ENCODE data around the gene TEKTIP1.
"Not testable (repeated sequence)": the region's sequence is repeated elsewhere in the genome, so short reads cannot be mapped to it uniquely, and the experiment has no call there.

TEKTIP1 gene

DNA sequence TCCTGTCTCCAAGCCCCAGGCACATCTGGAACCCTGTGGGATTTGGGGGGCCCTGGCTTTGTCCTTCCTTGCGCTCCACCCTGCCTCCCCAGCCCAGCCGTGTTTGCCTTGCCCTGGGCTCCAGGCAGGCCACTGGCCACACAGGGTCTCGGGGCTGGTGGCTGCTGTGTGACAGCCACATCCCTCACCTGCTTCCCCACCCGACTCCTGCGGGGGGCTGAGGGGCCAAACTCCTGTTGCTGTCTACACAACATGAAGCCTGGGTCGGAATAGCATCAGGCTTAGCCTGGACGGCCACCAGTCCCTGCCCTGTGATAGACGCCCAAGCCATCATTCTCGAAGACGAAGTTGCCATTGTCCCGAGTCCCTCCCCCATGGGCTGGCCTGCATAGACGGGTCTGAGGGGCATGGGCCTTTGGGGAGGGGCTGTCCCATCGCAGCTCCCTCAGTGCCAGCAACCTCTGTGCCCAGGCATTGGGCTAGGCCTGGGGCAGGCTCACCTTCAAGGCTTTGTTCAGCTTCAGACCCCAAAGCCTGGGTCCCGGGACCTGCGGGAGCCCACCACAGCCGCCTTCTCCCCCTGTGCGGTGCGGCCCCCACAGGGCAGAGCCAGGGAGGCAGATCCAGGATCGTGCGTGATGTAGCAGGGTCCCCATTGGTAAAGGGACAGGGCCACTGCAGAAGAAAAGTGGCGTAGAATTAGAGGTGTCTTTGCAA lies 15.5 kb upstream of the TEKTIP1 start:
- no peak for DNase-seq (ENCODE audit: low read depth in 2 of 2)

DNA sequence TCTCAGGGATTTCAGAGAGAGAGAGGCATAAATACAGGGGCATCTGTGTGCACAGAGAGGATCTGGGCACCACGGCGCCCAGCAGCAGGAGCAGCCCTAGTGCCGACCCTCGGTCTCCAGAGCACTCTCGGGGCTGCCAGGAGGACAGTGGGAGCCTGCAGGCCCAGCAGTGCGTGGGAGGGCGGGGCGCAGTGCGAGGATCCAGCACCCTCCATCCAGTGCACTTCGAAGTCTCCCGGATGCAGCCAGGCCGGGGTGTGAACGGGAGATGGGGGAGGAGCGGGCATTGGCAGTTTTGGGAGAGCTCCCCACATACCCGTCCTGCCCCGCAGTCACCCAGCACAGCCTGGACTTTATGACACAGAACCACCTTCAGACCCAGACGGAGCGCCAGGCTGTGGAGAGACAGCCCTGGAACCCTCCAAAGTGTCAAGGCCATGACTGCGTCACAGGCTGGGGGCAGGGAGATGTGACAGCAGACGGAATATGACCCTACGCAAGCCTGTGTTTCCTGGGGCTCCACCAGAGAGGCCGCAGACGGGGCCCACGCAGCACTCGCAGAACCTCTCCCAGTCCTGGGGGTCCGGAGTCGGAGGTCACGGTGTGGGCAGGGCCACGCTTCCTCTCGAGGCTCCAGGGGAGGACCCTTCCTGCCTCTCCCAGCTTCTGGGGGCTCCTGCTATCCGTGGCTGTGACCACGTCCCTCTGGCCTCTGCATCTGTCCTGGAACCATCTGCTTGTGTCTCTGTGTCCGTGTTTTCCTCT lies 14.7 kb upstream of the TEKTIP1 start:
- no peak for DNase-seq (ENCODE audit: low read depth in 2 of 2)

DNA sequence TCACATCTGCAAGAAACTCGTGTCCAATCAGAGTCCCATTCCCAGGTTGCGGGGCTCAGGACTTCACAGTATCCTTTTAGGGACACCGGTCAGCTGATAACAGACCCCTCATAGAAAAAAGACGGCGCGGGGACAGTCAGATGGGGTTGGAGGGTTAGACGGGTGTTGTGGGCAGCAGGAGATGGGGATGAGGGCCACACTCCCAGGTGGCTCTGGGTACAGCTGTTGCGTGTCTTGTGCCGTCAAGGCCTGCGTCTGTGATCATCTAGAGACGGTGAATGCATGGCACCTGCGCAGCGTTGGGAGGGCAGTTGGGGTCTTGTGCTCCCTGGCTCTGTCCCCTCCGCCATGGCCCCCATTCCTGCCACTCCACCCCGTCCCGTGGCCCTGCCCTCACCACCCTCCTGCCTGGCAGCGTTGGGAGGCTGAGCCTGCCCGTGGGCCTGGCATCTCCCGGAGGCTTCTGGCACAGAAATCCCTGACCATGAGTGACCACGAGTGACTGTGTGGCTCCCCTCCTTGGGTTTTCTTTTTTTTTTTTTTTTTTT lies 14.0 kb upstream of the TEKTIP1 start:
- DNase-seq (ENCODE audit: low read depth in 2 of 2) = no peak

DNA sequence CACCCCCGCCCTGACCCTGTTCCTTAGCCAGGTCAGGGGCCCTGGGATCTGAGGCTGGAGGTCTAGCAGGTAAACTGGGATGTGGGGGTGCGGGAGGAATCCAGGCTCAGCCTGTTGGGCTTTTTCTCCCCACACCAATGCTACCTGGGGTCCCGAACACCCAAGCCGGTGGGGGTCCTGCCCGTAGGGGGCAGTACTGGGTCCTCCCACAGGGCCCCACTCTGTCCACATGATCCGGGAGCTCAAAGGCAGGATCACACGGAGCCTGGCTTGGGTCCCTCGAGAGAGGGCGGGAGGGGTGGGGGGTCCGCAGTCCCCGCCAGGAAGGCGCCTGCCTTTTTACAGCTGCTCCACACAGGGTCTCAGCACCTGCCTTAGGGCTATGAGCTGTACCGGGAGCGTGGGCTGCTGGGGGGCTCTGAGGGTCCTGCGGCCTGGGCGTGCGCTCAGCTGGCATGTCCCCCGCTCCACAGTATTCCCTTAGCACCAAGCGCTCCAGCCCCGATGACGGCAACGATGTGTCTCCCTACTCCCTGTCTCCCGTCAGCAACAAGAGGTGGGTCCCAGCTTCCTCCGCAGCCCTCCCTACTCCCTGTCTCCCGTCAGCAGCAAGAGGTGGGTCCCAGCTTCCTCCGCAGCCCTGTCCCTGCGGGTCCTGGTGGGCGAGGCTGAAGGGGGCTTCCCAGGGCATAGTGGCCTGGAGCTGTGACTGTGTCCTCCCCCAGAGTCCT lies 12.3 kb upstream of the TEKTIP1 start:
- DNase-seq (ENCODE audit: low read depth in 2 of 2) = no peak

DNA sequence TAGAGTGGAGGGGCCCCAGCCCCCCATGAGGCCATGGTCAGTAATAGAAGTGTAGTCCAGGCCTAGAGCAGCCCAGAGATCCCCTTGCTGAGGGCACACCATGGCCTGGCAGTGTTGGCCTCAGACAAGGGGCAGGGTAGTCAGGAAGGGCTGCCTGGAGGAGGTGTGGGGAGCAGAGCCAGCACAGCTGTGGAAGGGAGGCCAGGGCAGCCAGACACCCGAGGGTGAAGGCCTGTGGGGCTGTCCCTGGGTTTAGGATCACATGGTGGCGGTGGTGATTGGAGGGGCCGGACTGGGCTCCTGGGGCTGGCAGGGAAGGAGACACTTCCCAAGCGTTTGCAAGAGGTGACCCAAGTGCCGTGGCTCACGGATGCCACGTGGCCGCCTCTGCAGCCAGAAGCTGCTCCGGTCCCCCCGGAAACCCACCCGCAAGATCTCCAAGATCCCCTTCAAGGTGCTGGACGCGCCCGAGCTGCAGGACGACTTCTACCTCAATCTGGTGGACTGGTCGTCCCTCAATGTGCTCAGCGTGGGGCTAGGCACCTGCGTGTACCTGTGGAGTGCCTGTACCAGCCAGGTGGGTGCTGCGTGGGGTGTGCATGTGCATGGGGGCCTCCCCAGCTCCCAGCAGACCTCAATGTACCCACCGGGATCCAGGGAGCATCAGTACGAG lies 11.6 kb upstream of the TEKTIP1 start:
- DNase-seq (ENCODE audit: low read depth in 2 of 2) = no peak

DNA sequence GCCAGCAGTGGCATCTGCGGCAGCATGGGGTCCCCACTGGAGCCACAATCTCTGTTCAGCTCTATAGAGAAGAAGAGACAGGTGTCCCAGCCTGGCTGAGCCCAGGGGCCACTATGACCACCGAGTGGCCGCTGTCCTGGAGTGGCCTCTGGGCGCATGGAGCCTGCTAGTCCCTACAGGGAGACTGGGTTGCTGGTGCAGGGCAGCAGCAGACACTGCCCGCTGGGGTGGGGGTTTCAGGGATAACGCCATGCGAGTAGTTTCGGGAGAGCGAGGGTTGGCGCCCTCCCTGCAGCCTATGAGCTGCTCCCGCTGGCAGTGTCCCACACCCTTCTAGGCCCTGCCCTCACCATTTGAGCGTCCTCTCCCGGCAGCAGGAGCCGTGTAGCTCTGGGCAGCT lies 10.9 kb upstream of the TEKTIP1 start:
- DNase-seq (ENCODE audit: low read depth in 2 of 2) = no peak

DNA sequence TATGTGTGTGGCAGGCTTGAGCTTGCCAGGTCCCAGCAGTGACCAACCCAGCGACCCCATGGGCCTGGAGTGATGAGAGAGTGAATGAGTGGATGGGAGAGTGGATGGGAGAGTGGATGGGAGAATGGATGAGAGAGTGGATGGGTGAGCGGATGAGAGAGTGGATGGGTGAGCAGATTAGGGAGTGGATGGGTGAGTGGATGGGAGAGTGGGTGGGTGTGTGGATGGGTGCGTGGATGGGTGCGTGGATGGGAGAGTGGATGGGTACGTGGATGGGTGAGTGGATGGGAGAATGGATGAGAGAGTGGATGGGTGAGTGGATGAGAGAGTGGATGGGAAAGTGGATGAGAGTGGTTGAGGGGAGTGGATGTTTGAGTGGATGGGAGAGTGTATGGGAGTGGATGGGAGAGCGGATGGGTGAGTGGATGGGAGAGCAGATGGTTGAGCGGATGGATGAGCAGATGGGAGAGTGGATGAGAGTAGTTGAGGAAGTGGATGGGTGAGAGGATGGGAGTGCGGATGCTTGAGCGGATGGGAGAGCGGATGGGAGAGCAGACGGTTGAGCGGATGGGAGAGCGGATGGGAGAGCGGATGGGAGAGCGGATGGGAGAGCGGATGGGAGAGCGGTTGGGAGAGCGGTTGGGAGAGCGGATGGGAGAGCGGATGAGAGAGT lies 10.3 kb upstream of the TEKTIP1 start:
- DNase-seq (ENCODE audit: low read depth in 2 of 2) = no peak

DNA sequence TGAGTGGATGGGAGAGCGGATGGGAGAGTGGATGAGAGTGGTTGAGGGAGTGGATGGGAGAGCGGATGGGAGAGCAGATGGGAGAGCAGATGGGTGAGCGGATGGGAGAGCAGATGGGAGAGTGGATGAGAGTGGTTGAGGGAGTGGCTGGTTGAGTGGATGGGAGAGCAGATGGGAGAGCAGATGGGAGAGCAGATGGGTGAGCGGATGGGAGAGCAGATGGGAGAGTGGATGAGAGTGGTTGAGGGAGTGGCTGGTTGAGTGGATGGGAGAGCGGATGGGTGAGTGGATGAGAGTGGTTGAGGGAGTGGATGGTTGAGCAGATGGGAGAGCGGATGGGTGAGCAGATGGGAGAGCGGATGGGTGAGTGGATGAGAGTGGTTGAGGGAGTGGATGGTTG lies 9.7 kb upstream of the TEKTIP1 start:
- DNase-seq (ENCODE audit: low read depth in 2 of 2) = not testable (repeated sequence)

DNA sequence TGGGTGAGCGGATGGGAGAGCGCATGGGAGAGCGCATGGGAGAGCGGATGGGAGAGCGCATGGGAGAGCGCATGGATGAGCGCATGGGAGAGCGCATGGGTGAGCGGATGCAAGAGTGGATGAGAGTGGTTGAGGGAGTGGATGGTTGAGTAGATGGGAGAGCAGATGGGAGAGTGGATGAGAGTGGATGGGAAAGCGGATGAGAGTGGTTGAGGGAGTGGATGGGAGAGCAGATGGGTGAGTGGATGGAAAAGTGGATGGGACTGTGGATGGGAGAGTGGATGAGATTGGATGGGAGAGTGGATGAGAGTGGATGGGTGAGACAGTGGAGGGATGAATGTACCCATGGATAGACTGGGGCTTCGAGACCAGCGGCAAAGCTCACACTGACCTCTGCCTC lies 8.6 kb upstream of the TEKTIP1 start:
- no peak for DNase-seq (ENCODE audit: low read depth in 2 of 2)

DNA sequence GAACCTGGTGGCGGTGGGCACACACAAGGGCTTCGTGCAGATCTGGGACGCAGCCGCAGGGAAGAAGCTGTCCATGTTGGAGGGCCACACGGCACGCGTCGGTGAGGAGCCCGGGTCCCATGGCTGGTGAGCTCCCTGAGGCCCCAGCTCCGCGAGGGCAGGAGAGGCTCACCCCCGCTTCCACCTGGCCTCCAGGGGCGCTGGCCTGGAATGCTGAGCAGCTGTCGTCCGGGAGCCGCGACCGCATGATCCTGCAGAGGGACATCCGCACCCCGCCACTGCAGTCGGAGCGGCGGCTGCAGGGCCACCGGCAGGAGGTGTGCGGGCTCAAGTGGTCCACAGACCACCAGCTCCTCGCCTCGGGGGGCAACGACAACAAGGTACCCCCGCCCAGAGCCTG lies 7.3 kb upstream of the TEKTIP1 start:
- DNase-seq (ENCODE audit: low read depth in 2 of 2) = no peak

DNA sequence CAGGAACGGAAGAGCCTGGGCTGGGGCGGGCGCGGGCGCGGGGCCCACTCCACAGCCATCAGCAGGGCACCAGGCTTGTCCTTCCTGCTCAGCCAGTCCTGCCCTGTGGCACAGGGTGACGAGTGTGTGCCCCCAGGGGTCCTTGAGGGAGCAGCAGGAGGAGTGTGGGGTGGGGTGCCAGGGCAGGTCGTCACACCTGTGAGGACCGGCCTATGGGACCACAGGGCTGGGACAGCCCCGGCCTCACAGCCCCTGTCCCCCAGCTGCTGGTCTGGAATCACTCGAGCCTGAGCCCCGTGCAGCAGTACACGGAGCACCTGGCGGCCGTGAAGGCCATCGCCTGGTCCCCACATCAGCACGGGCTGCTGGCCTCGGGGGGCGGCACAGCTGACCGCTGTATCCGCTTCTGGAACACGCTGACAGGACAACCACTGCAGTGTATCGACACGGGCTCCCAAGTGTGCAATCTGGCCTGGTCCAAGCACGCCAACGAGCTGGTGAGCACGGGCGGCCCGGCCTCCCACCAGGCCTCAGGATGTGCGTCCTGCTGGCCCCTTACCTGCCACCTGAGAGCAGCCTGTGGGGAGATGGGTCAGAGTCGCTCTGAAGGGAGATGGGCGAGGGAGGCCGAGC lies 6.7 kb upstream of the TEKTIP1 start:
- DNase-seq (ENCODE audit: low read depth in 2 of 2) = no peak

DNA sequence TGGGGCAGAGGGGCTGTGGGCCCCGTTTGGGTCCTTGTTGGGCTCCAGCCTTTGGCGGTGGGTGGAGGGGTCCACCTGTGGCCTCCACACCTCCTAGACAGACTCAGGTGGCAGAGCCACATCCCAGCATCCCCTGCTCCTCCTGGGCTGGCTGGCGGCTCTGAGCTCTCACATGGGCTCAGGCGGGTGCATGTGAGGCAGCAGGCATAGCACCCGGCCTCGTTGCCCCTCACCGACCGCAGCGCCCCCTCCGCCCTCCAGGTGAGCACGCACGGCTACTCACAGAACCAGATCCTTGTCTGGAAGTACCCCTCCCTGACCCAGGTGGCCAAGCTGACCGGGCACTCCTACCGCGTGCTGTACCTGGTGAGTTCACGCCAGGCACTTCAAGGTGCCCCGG lies 5.9 kb upstream of the TEKTIP1 start:
- no peak for DNase-seq (ENCODE audit: low read depth in 2 of 2)

DNA sequence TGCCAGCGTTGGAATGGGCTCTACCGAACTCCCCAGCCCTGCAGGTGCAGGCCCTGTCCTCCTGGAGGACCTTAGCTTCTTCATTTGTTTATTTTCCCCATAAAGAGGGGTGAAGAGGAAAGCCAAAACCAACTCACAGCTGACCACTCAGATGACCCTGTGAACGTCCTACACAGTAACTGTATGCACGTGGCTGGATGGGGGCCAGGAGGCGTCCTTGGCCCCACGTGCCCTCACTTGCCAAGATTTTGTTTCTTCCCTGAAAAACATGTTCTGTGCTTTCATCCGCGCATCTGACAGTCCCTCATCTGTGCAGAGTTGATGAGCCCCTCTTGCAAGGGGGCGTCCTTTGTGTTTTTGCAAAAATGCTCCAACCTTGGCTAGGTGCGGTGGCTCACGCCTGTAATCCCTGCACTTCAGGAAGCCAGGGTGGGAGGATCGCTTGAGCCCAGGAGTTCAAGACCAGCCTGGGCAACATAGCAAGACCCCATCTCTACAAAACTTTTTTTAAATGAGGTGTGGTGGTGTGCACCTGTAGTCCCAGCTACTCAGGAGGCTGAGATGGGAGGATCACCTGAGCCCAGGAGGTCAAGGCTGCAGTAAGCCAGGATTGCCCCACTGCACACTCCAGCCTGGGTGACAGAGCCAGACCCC lies 5.3 kb upstream of the TEKTIP1 start:
- DNase-seq (ENCODE audit: low read depth in 2 of 2) = no peak

DNA sequence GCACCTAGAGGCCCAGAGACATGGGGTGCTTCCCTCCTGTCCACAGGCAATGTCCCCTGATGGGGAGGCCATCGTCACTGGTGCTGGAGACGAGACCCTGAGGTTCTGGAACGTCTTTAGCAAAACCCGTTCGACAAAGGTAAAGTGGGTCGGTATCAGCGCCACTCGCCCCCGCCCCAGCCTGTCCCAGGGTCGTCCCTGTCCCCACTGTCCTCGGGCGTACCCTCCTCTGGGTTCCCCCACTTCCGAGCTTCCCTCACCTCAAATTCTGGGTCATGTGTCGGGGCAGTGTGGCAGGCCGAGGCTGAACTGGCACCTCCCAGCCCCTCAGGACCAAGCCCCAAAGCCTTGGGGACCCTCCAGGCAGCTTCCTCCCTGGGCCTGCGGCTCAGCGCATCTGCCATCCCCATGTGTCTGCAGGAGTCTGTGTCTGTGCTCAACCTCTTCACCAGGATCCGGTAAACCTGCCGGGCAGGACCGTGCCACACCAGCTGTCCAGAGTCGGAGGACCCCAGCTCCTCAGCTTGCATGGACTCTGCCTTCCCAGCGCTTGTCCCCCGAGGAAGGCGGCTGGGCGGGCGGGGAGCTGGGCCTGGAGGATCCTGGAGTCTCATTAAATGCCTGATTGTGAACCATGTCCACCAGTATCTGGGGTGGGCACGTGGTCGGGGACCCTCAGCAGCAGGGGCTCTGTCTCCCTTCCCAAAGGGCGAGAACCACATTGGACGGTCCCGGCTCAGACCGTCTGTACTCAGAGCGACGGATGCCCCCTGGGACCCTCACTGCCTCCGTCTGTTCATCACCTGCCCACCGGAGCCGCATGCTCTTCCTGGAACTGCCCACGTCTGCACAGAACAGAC lies 4.4 kb upstream of the TEKTIP1 start:
- DNase-seq (ENCODE audit: low read depth in 2 of 2) = no peak

DNA sequence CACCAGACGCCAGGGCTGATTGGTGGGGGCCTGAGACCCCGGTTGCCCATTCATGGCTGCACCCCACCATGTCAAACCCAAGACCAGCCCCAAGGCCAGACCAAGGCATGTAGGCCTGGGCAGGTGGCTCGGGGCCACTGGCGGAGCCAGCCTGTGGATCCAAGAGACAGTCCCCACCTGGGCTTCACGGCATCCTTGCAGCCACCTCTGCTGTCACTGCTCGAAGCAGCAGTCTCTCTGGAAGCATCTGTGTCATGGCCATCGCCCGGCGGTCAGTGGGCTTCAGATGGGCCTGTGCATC lies 3.8 kb upstream of the TEKTIP1 start:
- no peak for DNase-seq (ENCODE audit: low read depth in 2 of 2)

DNA sequence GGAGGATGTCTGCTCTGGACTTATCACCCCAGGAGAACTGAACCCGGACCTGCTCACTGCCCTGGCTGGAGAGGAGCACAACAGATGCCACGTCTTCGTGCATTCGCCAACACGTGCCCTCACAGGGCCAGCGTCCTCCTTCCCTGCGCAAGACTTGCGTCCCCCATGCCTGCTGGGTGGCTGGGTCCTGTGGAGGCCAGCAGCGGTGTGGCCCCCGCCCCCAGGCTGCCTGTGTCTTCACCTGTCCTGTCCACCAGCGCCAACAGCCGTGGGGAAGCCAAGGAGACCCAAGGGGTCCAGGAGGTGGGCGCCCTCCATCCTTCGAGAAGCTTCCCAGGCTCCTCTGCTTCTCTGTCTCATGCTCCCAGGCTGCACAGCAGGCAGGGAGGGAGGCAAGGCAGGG lies 3.4 kb upstream of the TEKTIP1 start:
- no peak for DNase-seq (ENCODE audit: low read depth in 2 of 2)

DNA sequence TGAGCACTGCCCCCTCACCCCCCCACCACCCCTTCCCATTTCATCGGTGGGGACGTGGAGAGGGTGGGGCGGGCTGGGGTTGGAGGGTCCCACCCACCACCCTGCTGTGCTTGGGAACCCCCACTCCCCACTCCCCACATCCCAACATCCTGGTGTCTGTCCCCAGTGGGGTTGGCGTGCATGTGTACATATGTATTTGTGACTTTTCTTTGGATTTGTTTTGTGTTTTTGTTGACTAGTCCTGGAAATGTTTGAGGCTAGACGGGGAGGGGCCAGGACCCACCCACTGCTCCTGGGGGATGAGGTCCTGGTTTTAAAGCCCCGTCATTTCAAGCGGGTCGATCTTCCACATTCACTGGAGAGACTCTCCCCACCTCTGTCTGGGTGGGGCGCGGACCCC lies 3.0 kb upstream of the TEKTIP1 start:
- no peak for DNase-seq (ENCODE audit: low read depth in 2 of 2)

DNA sequence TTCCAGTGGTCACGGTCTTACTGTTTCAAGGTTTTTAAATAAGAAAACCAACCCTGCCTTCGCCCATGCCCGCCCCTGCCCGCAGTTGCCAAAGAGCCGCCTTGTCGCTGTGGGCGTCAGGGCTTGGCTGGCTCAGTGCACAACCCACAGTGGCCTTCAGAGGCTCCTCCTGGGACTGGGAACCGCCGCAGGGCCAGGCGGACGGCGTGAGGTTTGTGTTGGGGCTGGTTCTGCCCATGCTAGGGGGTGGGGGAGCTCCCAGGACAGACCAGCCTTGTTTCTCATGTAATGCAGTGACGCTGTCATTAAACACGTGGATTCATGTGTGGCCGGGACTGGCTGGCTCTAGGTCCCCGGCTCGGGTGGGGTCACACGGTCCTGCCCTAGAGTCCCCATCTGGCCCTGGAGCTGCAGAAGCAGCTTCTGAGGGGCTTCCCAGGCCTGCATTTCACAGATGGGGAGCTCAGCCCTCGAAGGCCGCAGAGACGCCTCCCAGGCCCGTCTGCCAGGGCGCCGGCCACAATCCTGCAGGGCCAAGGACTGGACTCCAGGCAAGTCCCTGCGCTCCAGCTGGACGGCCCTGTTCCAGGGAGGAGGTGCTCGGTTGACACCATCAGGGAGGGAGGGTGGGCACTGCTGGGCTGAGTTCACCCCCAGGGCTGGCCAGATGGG lies 2.4 kb upstream of the TEKTIP1 start:
- no peak for DNase-seq (ENCODE audit: low read depth in 2 of 2)

DNA sequence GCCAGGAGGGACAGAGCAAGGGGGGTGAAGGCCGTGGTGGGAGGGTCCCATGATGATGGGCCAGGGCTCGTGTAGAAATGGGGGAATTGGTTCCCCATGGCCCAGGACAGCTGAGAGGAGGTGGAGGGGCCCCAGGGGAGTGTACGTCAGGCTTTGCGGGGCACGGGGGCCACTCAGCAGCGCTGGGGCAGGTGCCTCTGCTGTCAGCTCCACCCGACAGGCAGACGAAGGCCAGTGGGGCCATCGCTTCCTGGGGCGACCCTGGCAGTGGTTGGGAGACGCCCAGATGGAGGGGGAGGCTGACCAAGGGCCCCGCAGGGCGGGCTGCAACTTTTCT lies 1.9 kb upstream of the TEKTIP1 start:
- DNase-seq (ENCODE audit: low read depth in 2 of 2) = no peak
